Neural progenitor cell (in vitro differentiated cells): Measurements from ENCODE around the gene TNP2. TPM values are rescaled to one million over a fixed set of nuclear protein-coding genes. Genes with fewer than 3 reads are reported as not detected.

ENCODE experiments used
- DNase-seq: peaks from one replicate; pipeline ENCODE4 v3.0.0-alpha.2; 2016; ENCODE audit warnings: low spot score
- H2AFZ ChIP-seq: fragments of 200-600 bp; sonication (generic); replicated peaks from 2 replicates; pipeline ENCODE4 v1.6.1; 2016; ENCODE audit warnings: antibody characterized with exemption
- H3F3A ChIP-seq: fragments of 200-600 bp; sonication (generic); 2 replicates; pipeline ENCODE4 v1.6.1; 2016; ENCODE audit warnings: antibody characterized with exemption, low read depth
- H3K27ac ChIP-seq: fragments of 200-600 bp; sonication (generic); 2 replicates; pipeline ENCODE4 v1.5.1; 2016; ENCODE audit warnings: mild to moderate bottlenecking
- H3K27me3 ChIP-seq: fragments of 200-600 bp; sonication (generic); 2 replicates; pipeline ENCODE4 v1.6.1; 2016; ENCODE audit warnings: mild to moderate bottlenecking, moderate library complexity
- H3K36me3 ChIP-seq: fragments of 200-600 bp; sonication (generic); 2 replicates; pipeline ENCODE4 v1.5.1; 2016
- H3K4me1 ChIP-seq: fragments of 200-600 bp; sonication (generic); 2 replicates; pipeline ENCODE4 v1.6.1; 2016; ENCODE audit warnings: mixed run types
- H3K4me2 ChIP-seq: fragments of 200-600 bp; sonication (generic); 2 replicates; pipeline ENCODE4 v1.6.1; 2016
- H3K4me3 ChIP-seq: fragments of 200-600 bp; sonication (generic); 2 replicates; pipeline ENCODE4 v1.5.1; 2016
- H3K79me2 ChIP-seq: fragments of 200-600 bp; sonication (generic); 2 replicates; pipeline ENCODE4 v1.6.1; 2016; ENCODE audit warnings: low read depth
- H3K9ac ChIP-seq: fragments of 200-600 bp; sonication (generic); 2 replicates; pipeline ENCODE4 v1.6.1; 2016
- H3K9me3 ChIP-seq: fragments of 200-600 bp; sonication (generic); 2 replicates; pipeline ENCODE4 v1.5.1; 2016; ENCODE audit warnings: low read depth
- H4K20me1 ChIP-seq: fragments of 200-600 bp; sonication (generic); 2 replicates; pipeline ENCODE4 v1.6.1; 2016; ENCODE audit warnings: low read depth
- H3K27ac Mint-ChIP-seq: 3 replicates; pipeline ENCODE4 v1.8.0; 2021; ENCODE audit warnings: mixed read lengths
- H3K27me3 Mint-ChIP-seq: 2 replicates; pipeline ENCODE4 v1.8.0; 2022; ENCODE audit warnings: low read depth, mild to moderate bottlenecking, inconsistent platforms, moderate library complexity, mixed read lengths; ENCODE audit not compliant: insufficient read depth
- H3K36me3 Mint-ChIP-seq: 3 replicates; pipeline ENCODE4 v1.8.0; 2021; ENCODE audit warnings: mixed read lengths
- H3K4me1 Mint-ChIP-seq: 3 replicates; pipeline ENCODE4 v1.8.0; 2021; ENCODE audit warnings: mixed read lengths
- H3K4me3 Mint-ChIP-seq: 3 replicates; pipeline ENCODE4 v1.8.0; 2021; ENCODE audit warnings: mild to moderate bottlenecking, moderate library complexity, mixed read lengths
- H3K9me3 Mint-ChIP-seq: 3 replicates; pipeline ENCODE4 v1.8.0; 2020; ENCODE audit warnings: mixed read lengths
- CTCF ChIP-seq: fragments of 200-600 bp; sonication (generic); IDR thresholded peaks from 2 replicates; pipeline ENCODE4 v1.5.1; 2017; ENCODE audit warnings: antibody characterized with exemption, mild to moderate bottlenecking
- EZH2 ChIP-seq: fragments of 200-600 bp; sonication (generic); IDR thresholded peaks from 2 replicates; pipeline ENCODE4 v1.6.1; 2017; ENCODE audit warnings: antibody characterized with exemption, mild to moderate bottlenecking, moderate library complexity
- EZH2phosphoT487 ChIP-seq: fragments of 200-600 bp; sonication (generic); IDR thresholded peaks from 2 replicates; pipeline ENCODE4 v1.6.1; 2017; ENCODE audit warnings: antibody characterized with exemption
- total RNA-seq: library from RNA; depleted of rRNA; stranded (reverse); fragments of >200 nt; gene quantifications from 2 replicates; pipeline ENCODE4 v1.2.3, GENCODE V29; 2015; ENCODE audit warnings: low replicate concordance

Gene TNP2
- total RNA-seq, 1 donor from 2014 or later, result not detected

GRCh38 chr16:11248133-11248532 lies 21.0 kb downstream of the TNP2 start:
- TF ChIP-seq CTCF, result no peak
- no peak for TF ChIP-seq EZH2
- no peak for TF ChIP-seq EZH2phosphoT487

GRCh38 chr16:11245988-11246387 lies 23.1 kb downstream of the TNP2 start:
- H3K4me1 ChIP-seq, result no peaks in the 10 kb centered on the region
- H3K36me3 ChIP-seq, result no peaks in the 10 kb centered on the region
- H3F3A ChIP-seq, result no peaks in the 10 kb centered on the region
- no peak for DNase-seq
- no peak for TF ChIP-seq EZH2phosphoT487
- no peak for TF ChIP-seq CTCF
- no peak for TF ChIP-seq EZH2
- no peak overlapping the region for H2AFZ ChIP-seq
- no peak overlapping the region for H3K9ac ChIP-seq
- Mint-ChIP-seq H3K36me3 (no peaks in the 10 kb centered on the region), H3K4me3 (no peak overlapping the region), H3K9me3 (no peaks in the 10 kb centered on the region), H3K4me1 (no peaks in the 10 kb centered on the region), H3K27me3 (peaks cover 2% of the 10 kb centered on the region), H3K27ac (no peak overlapping the region)
- H3K4me2 ChIP-seq, result no peak overlapping the region
- H3K27me3 ChIP-seq, result no peaks in the 10 kb centered on the region
- H4K20me1 ChIP-seq, result no peaks in the 10 kb centered on the region
- no peak overlapping the region for H3K27ac ChIP-seq
- H3K4me3 ChIP-seq, result no peak overlapping the region
- H3K79me2 ChIP-seq, result no peaks in the 10 kb centered on the region
- no peaks in the 10 kb centered on the region for H3K9me3 ChIP-seq

More at GRCh38 chr16:11248133-11248532, 21.0 kb downstream of the TNP2 start:
- Histone ChIP-seq H3K36me3 (no peaks in the 10 kb centered on the region), H3K4me3 (no peak overlapping the region), H3K27me3 (no peaks in the 10 kb centered on the region), H3K9ac (no peak overlapping the region), H3F3A (no peaks in the 10 kb centered on the region), H3K9me3 (no peaks in the 10 kb centered on the region), H3K79me2 (no peaks in the 10 kb centered on the region), H3K4me1 (no peaks in the 10 kb centered on the region), H4K20me1 (no peaks in the 10 kb centered on the region), H3K27ac (no peak overlapping the region), H3K4me2 (no peak overlapping the region), H2AFZ (no peak overlapping the region)
- H3K9me3 Mint-ChIP-seq, result no peaks in the 10 kb centered on the region
- H3K27ac Mint-ChIP-seq, result no peak overlapping the region
- DNase-seq, result no peak
- peaks cover 2% of the 10 kb centered on the region for H3K27me3 Mint-ChIP-seq
- no peaks in the 10 kb centered on the region for H3K36me3 Mint-ChIP-seq
- H3K4me3 Mint-ChIP-seq, result no peak overlapping the region
- H3K4me1 Mint-ChIP-seq, result peaks cover 2% of the 10 kb centered on the region

GRCh38 chr16:11245222-11245737 lies 23.8 kb downstream of the TNP2 start:
- Histone ChIP-seq H3K27me3 (no peaks in the 10 kb centered on the region), H3K4me1 (no peaks in the 10 kb centered on the region), H4K20me1 (no peaks in the 10 kb centered on the region), H3F3A (no peaks in the 10 kb centered on the region), H3K9ac (no peak overlapping the region), H3K4me3 (no peak overlapping the region), H3K9me3 (no peaks in the 10 kb centered on the region), H2AFZ (no peak overlapping the region), H3K27ac (no peak overlapping the region), H3K79me2 (no peaks in the 10 kb centered on the region), H3K36me3 (no peaks in the 10 kb centered on the region), H3K4me2 (no peak overlapping the region)
- no peak for TF ChIP-seq CTCF
- TF ChIP-seq EZH2, result no peak
- no peak for TF ChIP-seq EZH2phosphoT487
- Mint-ChIP-seq H3K27me3 (no peaks in the 10 kb centered on the region), H3K4me1 (no peaks in the 10 kb centered on the region), H3K36me3 (no peaks in the 10 kb centered on the region), H3K27ac (no peak overlapping the region), H3K4me3 (no peak overlapping the region), H3K9me3 (no peaks in the 10 kb centered on the region)
- DNase-seq, result no peak
